RWPE2 (cell line): ENCODE data around the gene ATP6V1B1.

Experiments used
- ATAC-seq: fragments of 200-7000 bp; cut with Tn5 transposase; 3 replicates; pipeline ENCODE4 v1.9.1; 2021; ENCODE audit warnings: low read depth
- DNase-seq: peaks from one replicate; pipeline ENCODE4 v3.0.0-alpha.2; 2020; ENCODE audit warnings: low spot score
- H3K27ac ChIP-seq: fragments of 450-650 bp; 2 replicates; pipeline ENCODE4 v1.5.1; 2017; ENCODE audit warnings: mild to moderate bottlenecking; ENCODE audit not compliant: poor library complexity, severe bottlenecking
- H3K27me3 ChIP-seq: fragments of 250-450 bp; sonication (Bioruptor Pico); 2 replicates; pipeline ENCODE4 v1.5.1; 2021; ENCODE audit warnings: mild to moderate bottlenecking, moderate library complexity; ENCODE audit not compliant: insufficient read depth, poor library complexity, severe bottlenecking
- H3K36me3 ChIP-seq: fragments of 250-450 bp; sonication (Bioruptor Pico); 2 replicates; pipeline ENCODE4 v1.5.1; 2020; ENCODE audit warnings: low read depth, mild to moderate bottlenecking, moderate library complexity
- H3K4me1 ChIP-seq: fragments of 250-450 bp; sonication (Bioruptor Pico); 2 replicates; pipeline ENCODE4 v1.5.1; 2021; ENCODE audit warnings: mild to moderate bottlenecking, moderate library complexity; ENCODE audit not compliant: insufficient read depth, poor library complexity, severe bottlenecking
- H3K4me3 ChIP-seq: fragments of 250-450 bp; sonication (Bioruptor Pico); 2 replicates; pipeline ENCODE4 v1.5.1; 2021; ENCODE audit warnings: mild to moderate bottlenecking, moderate library complexity; ENCODE audit not compliant: severe bottlenecking
- H3K9me3 ChIP-seq: fragments of 250-450 bp; sonication (Bioruptor Pico); 2 replicates; pipeline ENCODE4 v1.5.1; 2021; ENCODE audit warnings: mild to moderate bottlenecking, moderate library complexity; ENCODE audit not compliant: severe bottlenecking
- CTCF ChIP-seq: fragments of 450-650 bp; IDR thresholded peaks from one replicate; pipeline ENCODE4 v1.5.1; 2017; ENCODE audit warnings: mild to moderate bottlenecking, moderate library complexity; ENCODE audit not compliant: poor library complexity, severe bottlenecking

Gene ATP6V1B1

GRCh38 chr2:70891572-70892357 is 43.9 kb upstream of the ATP6V1B1 start:
- H3K4me3 ChIP-seq, result no peak overlapping the region
- no peaks in the 10 kb centered on the region for H3K4me1 ChIP-seq
- ATAC-seq, result no peak
- H3K27ac ChIP-seq, result no peak overlapping the region
- no peak for TF ChIP-seq CTCF
- H3K36me3 ChIP-seq, result no peaks in the 10 kb centered on the region
- H3K9me3 ChIP-seq, result no peaks in the 10 kb centered on the region
- no peak for DNase-seq
- H3K27me3 ChIP-seq, result peaks cover 65% of the 10 kb centered on the region

- TF ChIP-seq CTCF, result no peak
- no peaks in the 10 kb centered on the region for H3K4me1 ChIP-seq
- H3K27me3 ChIP-seq, result peaks cover 65% of the 10 kb centered on the region
- no peak for DNase-seq
- ATAC-seq, result no peak
- H3K36me3 ChIP-seq, result no peaks in the 10 kb centered on the region
- H3K4me3 ChIP-seq, result no peak overlapping the region
- no peaks in the 10 kb centered on the region for H3K9me3 ChIP-seq
- no peak overlapping the region for H3K27ac ChIP-seq
Measured at GRCh38 chr2:70892750-70893149, 43.0 kb upstream of the ATP6V1B1 start.

- DNase-seq (no peak), ATAC-seq (no peak)
- H3K36me3 ChIP-seq, result no peaks in the 10 kb centered on the region
- no peak overlapping the region for H3K27ac ChIP-seq
- no peaks in the 10 kb centered on the region for H3K4me1 ChIP-seq
- TF ChIP-seq CTCF, result no peak
- H3K4me3 ChIP-seq, result no peak overlapping the region
- no peaks in the 10 kb centered on the region for H3K9me3 ChIP-seq
- peaks cover 65% of the 10 kb centered on the region for H3K27me3 ChIP-seq
Measured at GRCh38 chr2:70893186-70893585, 42.5 kb upstream of the ATP6V1B1 start.

- H3K4me1 ChIP-seq, result no peaks in the 10 kb centered on the region
- H3K27ac ChIP-seq, result no peak overlapping the region
- no peaks in the 10 kb centered on the region for H3K36me3 ChIP-seq
- no peaks in the 10 kb centered on the region for H3K9me3 ChIP-seq
- H3K4me3 ChIP-seq, result no peak overlapping the region
- peaks cover 65% of the 10 kb centered on the region for H3K27me3 ChIP-seq
- TF ChIP-seq CTCF, result no peak
- no peak for ATAC-seq
- no peak for DNase-seq
Measured at GRCh38 chr2:70894765-70895164, 40.9 kb upstream of the ATP6V1B1 start.

GRCh38 chr2:70895249-70895648 is 40.5 kb upstream of the ATP6V1B1 start:
- peaks cover 61% of the 10 kb centered on the region for H3K27me3 ChIP-seq

More at GRCh38 chr2:70895249-70895648, 40.5 kb upstream of the ATP6V1B1 start:
- no peaks in the 10 kb centered on the region for H3K4me1 ChIP-seq
- H3K4me3 ChIP-seq, result no peak overlapping the region
- H3K27ac ChIP-seq, result no peak overlapping the region
- TF ChIP-seq CTCF, result no peak
- H3K36me3 ChIP-seq, result no peaks in the 10 kb centered on the region
- no peaks in the 10 kb centered on the region for H3K9me3 ChIP-seq
- ATAC-seq (no peak), DNase-seq (no peak)
